Bronchial epithelial cell (primary cell): ENCODE results near the gene MYH11. TPM values are rescaled to one million over a fixed set of nuclear protein-coding genes. Genes with fewer than 3 reads are reported as not detected.

Experiments
- DNase-seq: peaks from one replicate; pipeline ENCODE4 v3.0.0-alpha.2; 2010; ENCODE audit warnings: low read depth
- FAIRE-seq: peaks from 2 replicates; lab custom pipeline; 2011; peaks lifted over from hg19 to GRCh38; lab: Jason Lieb, UNC
- H3K27me3 ChIP-seq: 2 replicates; pipeline ENCODE4 v1.5.1; 2011; ENCODE audit warnings: low read length; ENCODE audit not compliant: control insufficient read depth, insufficient read depth
- H3K36me3 ChIP-seq: 2 replicates; pipeline ENCODE4 v1.5.1; 2011; ENCODE audit warnings: low read length; ENCODE audit not compliant: control insufficient read depth, insufficient read depth
- H3K4me3 ChIP-seq: 2 replicates; pipeline ENCODE4 v1.5.1; 2011; ENCODE audit warnings: mild to moderate bottlenecking, low read depth, low read length, control low read depth
- CTCF ChIP-seq: IDR thresholded peaks from 2 replicates; pipeline ENCODE4 v1.5.1; 2011; ENCODE audit warnings: mild to moderate bottlenecking, moderate library complexity, low read length, control low read depth, inconsistent platforms; ENCODE audit not compliant: insufficient read depth, severe bottlenecking
- total RNA-seq: library from RNA; depleted of rRNA; stranded (reverse); fragments of >200 nt; gene quantifications from 2 replicates; pipeline ENCODE4 v1.2.1, GENCODE V29; 2014

The MYH11 gene
- total RNA-seq, 1 donor from 2014 or later, result under 0.01 TPM

DNA sequence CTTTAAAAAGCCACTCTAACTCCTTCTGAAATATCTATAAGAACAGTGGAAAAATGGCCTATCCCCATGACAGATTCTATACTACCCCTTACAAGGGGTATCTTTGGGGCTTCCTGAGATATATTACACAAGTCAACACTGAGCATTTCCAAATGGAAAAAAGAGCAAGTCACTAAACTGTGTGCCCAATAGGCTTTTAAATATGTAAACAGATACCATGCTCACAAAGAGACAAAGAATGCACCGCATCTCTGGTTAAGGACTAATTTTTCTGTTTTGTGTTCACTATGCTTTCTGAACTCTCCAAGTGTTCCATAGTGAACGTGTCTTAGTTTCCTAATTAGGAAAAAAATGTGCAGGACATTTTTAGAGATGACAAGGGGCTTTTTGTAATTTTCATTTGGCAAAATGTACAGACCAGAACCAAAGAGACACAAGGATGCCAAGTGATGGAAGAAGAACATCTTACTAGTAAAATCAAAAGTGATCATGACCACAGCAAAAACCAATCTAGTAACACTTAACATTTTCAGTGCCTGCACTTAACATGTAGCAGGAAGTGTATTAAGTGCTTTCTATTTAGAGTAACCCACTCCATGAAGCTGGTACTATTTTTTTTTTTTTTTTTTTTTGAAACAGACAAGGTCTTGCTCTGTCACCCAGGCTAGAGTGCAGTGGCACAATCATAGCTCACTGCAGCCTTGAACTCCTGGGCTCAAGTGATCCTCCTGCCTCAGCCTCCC is 21.5 kb downstream of the MYH11 start:
- H3K27me3 ChIP-seq, result no peaks in the 10 kb centered on the region
- no peaks in the 10 kb centered on the region for H3K36me3 ChIP-seq
- FAIRE-seq (no peak), DNase-seq (no peak)
- no peak for TF ChIP-seq CTCF
- no peak overlapping the region for H3K4me3 ChIP-seq

DNA sequence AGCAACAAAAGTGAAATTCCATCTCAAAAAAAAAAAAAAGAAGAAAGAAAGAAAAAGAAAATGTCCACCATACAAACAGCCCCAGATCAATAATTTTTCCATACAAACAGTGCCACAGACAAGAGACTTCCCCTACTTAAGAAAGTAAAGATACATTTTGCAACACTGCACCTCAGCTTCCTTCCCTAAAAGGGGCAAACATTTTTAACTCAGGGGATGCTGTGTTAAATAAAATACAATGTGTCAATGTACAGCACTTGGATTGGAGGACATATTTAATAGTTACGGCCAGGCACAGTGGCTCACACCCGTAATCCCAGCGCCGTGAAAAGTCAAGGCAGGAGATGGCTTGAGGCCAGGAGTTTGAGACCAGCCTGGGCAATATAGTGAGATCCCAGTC is 22.3 kb downstream of the MYH11 start:
- H3K36me3 ChIP-seq, result no peaks in the 10 kb centered on the region
- DNase-seq, result no peak
- H3K4me3 ChIP-seq, result no peak overlapping the region
- H3K27me3 ChIP-seq, result no peaks in the 10 kb centered on the region
- TF ChIP-seq CTCF, result no peak
- FAIRE-seq, result no peak

DNA sequence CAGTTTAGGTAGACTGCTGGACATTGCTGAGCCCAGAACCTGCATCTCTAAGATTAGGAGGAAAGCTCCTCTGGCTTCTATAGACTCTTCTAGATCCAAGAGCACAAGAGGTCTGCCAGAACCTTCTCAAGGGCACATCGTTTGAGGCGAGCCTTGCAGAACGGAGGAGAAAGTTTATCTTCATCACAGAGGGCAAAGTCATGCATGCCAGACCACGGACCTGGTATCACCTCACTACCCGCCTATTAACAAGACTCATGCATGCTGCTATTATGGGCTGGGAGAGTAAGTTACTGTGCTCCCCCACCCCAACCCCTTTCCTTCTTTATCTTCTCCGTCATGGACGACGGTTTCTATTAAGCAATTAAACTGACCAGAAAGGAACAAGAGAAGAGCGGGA is 23.3 kb downstream of the MYH11 start:
- DNase-seq, result no peak
- no peaks in the 10 kb centered on the region for H3K27me3 ChIP-seq
- no peak for TF ChIP-seq CTCF
- no peak for FAIRE-seq
- H3K36me3 ChIP-seq, result no peaks in the 10 kb centered on the region
- H3K4me3 ChIP-seq, result no peak overlapping the region

- Histone ChIP-seq H3K27me3 (no peaks in the 10 kb centered on the region), H3K4me3 (no peak overlapping the region), H3K36me3 (no peaks in the 10 kb centered on the region)
- DNase-seq (no peak), FAIRE-seq (no peak)
- no peak for TF ChIP-seq CTCF
Measured at GRCh38 chr16:15832241-15832640, 24.6 kb downstream of the MYH11 start.

GRCh38 chr16:15830832-15831451 is 25.9 kb downstream of the MYH11 start:
- no peak overlapping the region for H3K4me3 ChIP-seq
- no peaks in the 10 kb centered on the region for H3K27me3 ChIP-seq
- no peak for FAIRE-seq
- no peak for DNase-seq
- TF ChIP-seq CTCF, result no peak
- no peaks in the 10 kb centered on the region for H3K36me3 ChIP-seq

- no peak for DNase-seq
- TF ChIP-seq CTCF, result no peak
- FAIRE-seq, result no peak
- H3K36me3 ChIP-seq, result no peaks in the 10 kb centered on the region
- no peaks in the 10 kb centered on the region for H3K27me3 ChIP-seq
- no peak overlapping the region for H3K4me3 ChIP-seq
Measured at GRCh38 chr16:15829460-15829859, 27.4 kb downstream of the MYH11 start.
